ENCODE results near the gene ADGRF1. TPM values are rescaled to one million over a fixed set of nuclear protein-coding genes. Genes with fewer than 3 reads are reported as not detected.

ADGRF1 gene
- total and polyA plus RNA-seq, 3 donors from 2014 or later = 2.4 to 5.4 (median 2.4) TPM

GRCh38 chr6:46972531-46972930, 69.6 kb downstream of the ADGRF1 start:
- Histone ChIP-seq H3K4me3 (no peak overlapping the region), H3K4me1 (no peaks in the 10 kb centered on the region), H3K27me3 (no peaks in the 10 kb centered on the region), H3K27ac (no peak overlapping the region), H3K36me3 (ENCODE audit: low read depth, missing control alignments) (no peaks in the 10 kb centered on the region), H3K9me3 (no peaks in the 10 kb centered on the region)
- intact Hi-C loops (cut with DNase I; ENCODE audit: low total_unique reads) = no loop called here
- 47 to 58% methylated on average over 1 of the region's 1 CpG for WGBS, 2 donors
- no peak for DNase-seq
- TF ChIP-seq CTCF (IDR thresholded peaks at IDR 0.05) = no peak
- TF ChIP-seq POLR2A (IDR thresholded peaks at IDR 0.05) = no peak

GRCh38 chr6:46969206-46969605, 72.9 kb downstream of the ADGRF1 start:
- Histone ChIP-seq H3K27ac (no peak overlapping the region), H3K4me3 (no peak overlapping the region), H3K27me3 (no peaks in the 10 kb centered on the region), H3K4me1 (no peaks in the 10 kb centered on the region), H3K36me3 (ENCODE audit: low read depth, missing control alignments) (no peaks in the 10 kb centered on the region), H3K9me3 (no peaks in the 10 kb centered on the region)
- 52 to 63% methylated on average over 1 of the region's 1 CpG for WGBS, 2 donors
- intact Hi-C loops (cut with DNase I; ENCODE audit: low total_unique reads) = no loop called here
- TF ChIP-seq POLR2A (IDR thresholded peaks at IDR 0.05) (no peak), CTCF (IDR thresholded peaks at IDR 0.05) (no peak)
- DNase-seq = no peak

GRCh38 chr6:46967826-46968349, 74.2 kb downstream of the ADGRF1 start:
- intact Hi-C loops (cut with DNase I; ENCODE audit: low total_unique reads) = no loop called here
- DNase-seq = no peak
- no peak for TF ChIP-seq CTCF (IDR thresholded peaks at IDR 0.05)
- no peak for TF ChIP-seq POLR2A (IDR thresholded peaks at IDR 0.05)
- Histone ChIP-seq H3K9me3 (no peaks in the 10 kb centered on the region), H3K27ac (no peak overlapping the region), H3K4me3 (no peak overlapping the region), H3K4me1 (no peaks in the 10 kb centered on the region), H3K27me3 (no peaks in the 10 kb centered on the region), H3K36me3 (ENCODE audit: low read depth, missing control alignments) (no peaks in the 10 kb centered on the region)

- no peak for DNase-seq
- intact Hi-C loops (cut with DNase I; ENCODE audit: low total_unique reads) = no loop called here
- WGBS, 2 donors = 58 to 59% methylated on average over 12 of the region's 12 CpGs
Measured at GRCh38 chr6:46964716-46965519, 77.2 kb downstream of the ADGRF1 start.

More at GRCh38 chr6:46964716-46965519, 77.2 kb downstream of the ADGRF1 start:
- no peak overlapping the region for H3K27ac ChIP-seq
- H3K9me3 ChIP-seq = no peaks in the 10 kb centered on the region
- no peaks in the 10 kb centered on the region for H3K27me3 ChIP-seq
- no peak for TF ChIP-seq POLR2A (IDR thresholded peaks at IDR 0.05)
- no peak for TF ChIP-seq CTCF (IDR thresholded peaks at IDR 0.05)
- no peak overlapping the region for H3K4me3 ChIP-seq
- H3K36me3 ChIP-seq (ENCODE audit: low read depth, missing control alignments) = no peaks in the 10 kb centered on the region
- H3K4me1 ChIP-seq = no peaks in the 10 kb centered on the region
